ENCODE results near the gene RNASEH2B.
A peak's percentile ranks its signal among the peaks of the same experiment; 100 is the strongest.

Gene RNASEH2B

GRCh38 chr13:50990065-50990817 is 80.7 kb downstream of the RNASEH2B start:
- Histone ChIP-seq H3K27me3 (ENCODE audit: control insufficient read depth in 2 of 2, insufficient read depth in 2 of 2, low read length in 2 of 2) (no peaks in the 10 kb centered on the region), H3K36me3 (ENCODE audit: control insufficient read depth in 2 of 2, insufficient read depth in 2 of 2, low read length in 2 of 2) (no peaks in the 10 kb centered on the region), H3K4me3 (ENCODE audit: low read length in 2 of 2) (no peak overlapping the region), H3K9ac (ENCODE audit: low read depth in 1 of 2, low read length in 2 of 2) (no peak overlapping the region), H3K4me1 (ENCODE audit: control insufficient read depth in 2 of 2, insufficient read depth in 2 of 2, low read length in 2 of 2) (peaks cover 9 to 14% of the 10 kb centered on the region in 2 donors), H3K9me3 (ENCODE audit: control insufficient read depth in 2 of 2, low read length in 2 of 2) (no peaks in the 10 kb centered on the region), H3K27ac (ENCODE audit: low read depth in 2 of 2, low read length in 2 of 2) (no peak overlapping the region)

- H3K9me3 ChIP-seq (ENCODE audit: control insufficient read depth in 2 of 2, low read length in 2 of 2) = no peaks in the 10 kb centered on the region
- H3K27me3 ChIP-seq (ENCODE audit: control insufficient read depth in 2 of 2, insufficient read depth in 2 of 2, low read length in 2 of 2) = no peaks in the 10 kb centered on the region
- no peaks in the 10 kb centered on the region for H3K36me3 ChIP-seq (ENCODE audit: control insufficient read depth in 2 of 2, insufficient read depth in 2 of 2, low read length in 2 of 2)
- no peak overlapping the region for H3K9ac ChIP-seq (ENCODE audit: low read depth in 1 of 2, low read length in 2 of 2)
- H3K27ac ChIP-seq (ENCODE audit: low read depth in 2 of 2, low read length in 2 of 2) = peak overlapping the region in 1 of 2 donors; percentile 61
- H3K4me1 ChIP-seq (ENCODE audit: control insufficient read depth in 2 of 2, insufficient read depth in 2 of 2, low read length in 2 of 2) = peaks cover 9 to 14% of the 10 kb centered on the region in 2 donors
- no peak overlapping the region for H3K4me3 ChIP-seq (ENCODE audit: low read length in 2 of 2)
Measured at GRCh38 chr13:50990818-50991506, 81.4 kb downstream of the RNASEH2B start.

GRCh38 chr13:50991579-50992521 is 82.3 kb downstream of the RNASEH2B start:
- no peak overlapping the region for H3K4me3 ChIP-seq (ENCODE audit: low read length in 2 of 2)
- no peaks in the 10 kb centered on the region for H3K9me3 ChIP-seq (ENCODE audit: control insufficient read depth in 2 of 2, low read length in 2 of 2)
- H3K27ac ChIP-seq (ENCODE audit: low read depth in 2 of 2, low read length in 2 of 2) = peak overlapping the region; percentile 20 to 61
- H3K27me3 ChIP-seq (ENCODE audit: control insufficient read depth in 2 of 2, insufficient read depth in 2 of 2, low read length in 2 of 2) = no peaks in the 10 kb centered on the region
- H3K4me1 ChIP-seq (ENCODE audit: control insufficient read depth in 2 of 2, insufficient read depth in 2 of 2, low read length in 2 of 2) = peaks cover 9 to 14% of the 10 kb centered on the region in 2 donors
- no peaks in the 10 kb centered on the region for H3K36me3 ChIP-seq (ENCODE audit: control insufficient read depth in 2 of 2, insufficient read depth in 2 of 2, low read length in 2 of 2)
- no peak overlapping the region for H3K9ac ChIP-seq (ENCODE audit: low read depth in 1 of 2, low read length in 2 of 2)

GRCh38 chr13:50993371-50993770 is 83.8 kb downstream of the RNASEH2B start:
- Histone ChIP-seq H3K36me3 (ENCODE audit: control insufficient read depth in 2 of 2, insufficient read depth in 2 of 2, low read length in 2 of 2) (no peaks in the 10 kb centered on the region), H3K9ac (ENCODE audit: low read depth in 1 of 2, low read length in 2 of 2) (no peak overlapping the region), H3K4me1 (ENCODE audit: control insufficient read depth in 2 of 2, insufficient read depth in 2 of 2, low read length in 2 of 2) (peaks cover 9 to 14% of the 10 kb centered on the region in 2 donors), H3K27me3 (ENCODE audit: control insufficient read depth in 2 of 2, insufficient read depth in 2 of 2, low read length in 2 of 2) (no peaks in the 10 kb centered on the region), H3K4me3 (ENCODE audit: low read length in 2 of 2) (no peak overlapping the region), H3K27ac (ENCODE audit: low read depth in 2 of 2, low read length in 2 of 2) (no peak overlapping the region), H3K9me3 (ENCODE audit: control insufficient read depth in 2 of 2, low read length in 2 of 2) (no peaks in the 10 kb centered on the region)

GRCh38 chr13:50993934-50994333 is 84.3 kb downstream of the RNASEH2B start:
- Histone ChIP-seq H3K4me3 (ENCODE audit: low read length in 2 of 2) (no peak overlapping the region), H3K27me3 (ENCODE audit: control insufficient read depth in 2 of 2, insufficient read depth in 2 of 2, low read length in 2 of 2) (no peaks in the 10 kb centered on the region), H3K4me1 (ENCODE audit: control insufficient read depth in 2 of 2, insufficient read depth in 2 of 2, low read length in 2 of 2) (peaks cover 9 to 14% of the 10 kb centered on the region in 2 donors), H3K9me3 (ENCODE audit: control insufficient read depth in 2 of 2, low read length in 2 of 2) (no peaks in the 10 kb centered on the region), H3K27ac (ENCODE audit: low read depth in 2 of 2, low read length in 2 of 2) (no peak overlapping the region), H3K9ac (ENCODE audit: low read depth in 1 of 2, low read length in 2 of 2) (no peak overlapping the region), H3K36me3 (ENCODE audit: control insufficient read depth in 2 of 2, insufficient read depth in 2 of 2, low read length in 2 of 2) (no peaks in the 10 kb centered on the region)

GRCh38 chr13:50994651-50995050 is 85.1 kb downstream of the RNASEH2B start:
- H3K4me3 ChIP-seq (ENCODE audit: low read length in 2 of 2) = no peak overlapping the region

GRCh38 chr13:50995854-50996253 is 86.3 kb downstream of the RNASEH2B start:
- peaks cover 5 to 14% of the 10 kb centered on the region in 2 donors for H3K4me1 ChIP-seq (ENCODE audit: control insufficient read depth in 2 of 2, insufficient read depth in 2 of 2, low read length in 2 of 2)
- H3K4me3 ChIP-seq (ENCODE audit: low read length in 2 of 2) = no peak overlapping the region
- no peaks in the 10 kb centered on the region for H3K36me3 ChIP-seq (ENCODE audit: control insufficient read depth in 2 of 2, insufficient read depth in 2 of 2, low read length in 2 of 2)
- H3K9ac ChIP-seq (ENCODE audit: low read depth in 1 of 2, low read length in 2 of 2) = no peak overlapping the region
- no peaks in the 10 kb centered on the region for H3K9me3 ChIP-seq (ENCODE audit: control insufficient read depth in 2 of 2, low read length in 2 of 2)
- H3K27me3 ChIP-seq (ENCODE audit: control insufficient read depth in 2 of 2, insufficient read depth in 2 of 2, low read length in 2 of 2) = no peaks in the 10 kb centered on the region
- H3K27ac ChIP-seq (ENCODE audit: low read depth in 2 of 2, low read length in 2 of 2) = no peak overlapping the region

More at GRCh38 chr13:50994651-50995050, 85.1 kb downstream of the RNASEH2B start:
- no peak overlapping the region for H3K27ac ChIP-seq (ENCODE audit: low read depth in 2 of 2, low read length in 2 of 2)
- no peak overlapping the region for H3K9ac ChIP-seq (ENCODE audit: low read depth in 1 of 2, low read length in 2 of 2)
- no peaks in the 10 kb centered on the region for H3K27me3 ChIP-seq (ENCODE audit: control insufficient read depth in 2 of 2, insufficient read depth in 2 of 2, low read length in 2 of 2)
- H3K9me3 ChIP-seq (ENCODE audit: control insufficient read depth in 2 of 2, low read length in 2 of 2) = no peaks in the 10 kb centered on the region
- H3K36me3 ChIP-seq (ENCODE audit: control insufficient read depth in 2 of 2, insufficient read depth in 2 of 2, low read length in 2 of 2) = no peaks in the 10 kb centered on the region
- peaks cover 9 to 14% of the 10 kb centered on the region in 2 donors for H3K4me1 ChIP-seq (ENCODE audit: control insufficient read depth in 2 of 2, insufficient read depth in 2 of 2, low read length in 2 of 2)

- no peaks in the 10 kb centered on the region for H3K27me3 ChIP-seq (ENCODE audit: control insufficient read depth in 2 of 2, insufficient read depth in 2 of 2, low read length in 2 of 2)
- no peak overlapping the region for H3K4me3 ChIP-seq (ENCODE audit: low read length in 2 of 2)
- peaks cover 0 to 5% of the 10 kb centered on the region in 2 donors for H3K4me1 ChIP-seq (ENCODE audit: control insufficient read depth in 2 of 2, insufficient read depth in 2 of 2, low read length in 2 of 2)
- no peak overlapping the region for H3K9ac ChIP-seq (ENCODE audit: low read depth in 1 of 2, low read length in 2 of 2)
- no peaks in the 10 kb centered on the region for H3K9me3 ChIP-seq (ENCODE audit: control insufficient read depth in 2 of 2, low read length in 2 of 2)
- no peak overlapping the region for H3K27ac ChIP-seq (ENCODE audit: low read depth in 2 of 2, low read length in 2 of 2)
- no peaks in the 10 kb centered on the region for H3K36me3 ChIP-seq (ENCODE audit: control insufficient read depth in 2 of 2, insufficient read depth in 2 of 2, low read length in 2 of 2)
Measured at GRCh38 chr13:50998326-50998725, 88.7 kb downstream of the RNASEH2B start.

- H3K27ac ChIP-seq (ENCODE audit: low read depth in 2 of 2, low read length in 2 of 2) = no peak overlapping the region
- no peak overlapping the region for H3K9ac ChIP-seq (ENCODE audit: low read depth in 1 of 2, low read length in 2 of 2)
- H3K9me3 ChIP-seq (ENCODE audit: control insufficient read depth in 2 of 2, low read length in 2 of 2) = no peaks in the 10 kb centered on the region
- H3K4me3 ChIP-seq (ENCODE audit: low read length in 2 of 2) = no peak overlapping the region
- no peaks in the 10 kb centered on the region for H3K4me1 ChIP-seq (ENCODE audit: control insufficient read depth in 2 of 2, insufficient read depth in 2 of 2, low read length in 2 of 2)
- no peaks in the 10 kb centered on the region for H3K27me3 ChIP-seq (ENCODE audit: control insufficient read depth in 2 of 2, insufficient read depth in 2 of 2, low read length in 2 of 2)
- H3K36me3 ChIP-seq (ENCODE audit: control insufficient read depth in 2 of 2, insufficient read depth in 2 of 2, low read length in 2 of 2) = no peaks in the 10 kb centered on the region
Measured at GRCh38 chr13:50999641-51000040, 90.0 kb downstream of the RNASEH2B start.
